Colon (tissue), 2 donors: ENCODE results near the gene CACNB2.

Source experiments
- FAIRE-seq: peaks from 2 replicates; lab custom pipeline; 2012; peaks lifted over from hg19 to GRCh38; lab: Jason Lieb, UNC
- donor health status: control.
- donor health status: control.

Gene CACNB2

DNA sequence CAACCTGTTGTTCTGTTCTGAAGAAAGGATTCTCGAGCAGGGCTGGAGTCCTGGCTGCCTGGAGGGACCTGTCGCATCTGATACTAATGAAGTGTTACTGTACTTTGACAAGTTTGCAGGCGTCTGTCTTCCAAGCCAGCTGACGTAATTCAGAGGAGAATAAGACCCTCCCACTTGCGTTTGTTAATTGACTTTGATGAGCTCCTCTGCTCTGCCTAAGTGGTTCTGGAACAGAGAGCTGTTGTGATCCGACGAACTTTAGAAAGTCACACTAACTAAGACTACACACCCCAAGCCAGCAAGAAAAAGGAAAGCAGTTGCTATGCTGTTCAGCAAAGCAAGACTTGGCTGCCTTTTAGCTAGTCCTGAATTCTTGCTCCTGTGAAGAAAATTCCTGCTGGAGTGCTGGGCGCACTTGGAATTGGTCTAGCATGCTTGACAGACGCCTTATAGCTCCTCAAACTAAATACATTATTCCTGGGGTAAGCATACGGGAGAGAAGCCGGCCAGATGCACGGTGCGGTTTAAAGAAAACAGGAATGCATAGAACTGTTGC lies 200.3 kb downstream of the CACNB2 start:
- FAIRE-seq: no peak

DNA sequence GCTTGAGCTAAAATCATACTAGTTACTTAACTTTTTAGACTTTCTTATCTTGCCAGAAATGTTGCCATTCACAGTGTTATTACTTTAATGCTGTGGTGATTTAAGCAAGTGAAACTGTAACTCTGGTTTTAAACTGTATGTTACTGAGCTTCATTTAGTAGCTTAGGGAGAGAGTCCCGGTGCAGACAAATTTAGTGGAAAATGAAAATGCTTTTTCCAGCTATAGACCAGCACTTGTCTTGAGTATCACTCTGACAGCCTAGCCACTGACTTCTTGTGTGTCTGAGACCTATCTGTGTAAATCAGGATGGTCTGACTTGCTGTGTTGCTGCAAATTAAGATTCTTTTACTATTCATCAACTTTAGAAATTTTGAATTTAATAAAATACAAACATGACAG lies 200.8 kb downstream of the CACNB2 start:
- no peak for FAIRE-seq

DNA sequence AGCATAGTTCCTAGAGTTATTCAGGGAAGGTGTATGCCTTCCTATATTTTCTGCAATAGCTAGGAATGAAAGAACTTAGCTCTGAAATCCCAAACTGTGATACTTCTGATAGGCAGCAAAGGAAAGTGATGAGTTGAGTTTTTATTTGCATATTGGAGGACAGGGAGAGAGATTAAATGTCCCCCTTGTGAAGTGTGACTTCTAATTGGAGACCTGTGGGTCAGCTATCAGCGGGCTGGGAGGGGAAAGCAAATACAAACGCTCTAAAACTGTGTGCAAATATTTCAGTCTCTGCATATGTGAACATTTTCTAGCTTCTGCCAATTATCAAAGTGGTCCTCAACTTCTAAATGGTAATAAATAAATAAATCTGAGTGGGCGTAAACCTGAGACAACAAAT lies 203.3 kb downstream of the CACNB2 start:
- FAIRE-seq: no peak

DNA sequence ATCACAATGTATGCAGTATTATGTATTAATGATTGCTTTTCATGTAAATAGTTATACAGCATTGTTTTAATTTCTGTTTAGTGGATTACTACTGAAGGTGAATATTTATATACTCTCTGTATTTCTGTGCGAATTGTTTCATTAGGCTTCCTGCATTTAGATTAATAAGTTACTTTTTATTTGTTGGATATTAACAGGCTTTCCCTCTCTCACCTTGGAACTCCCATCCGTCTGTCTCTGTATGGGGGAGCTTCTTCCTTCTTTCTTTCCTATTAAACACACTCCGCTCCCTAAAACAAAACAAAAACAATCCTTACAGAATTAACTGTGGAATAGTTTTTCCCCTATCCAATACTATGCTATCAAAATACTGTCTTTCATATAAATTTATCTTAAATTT lies 205.1 kb downstream of the CACNB2 start:
- no peak for FAIRE-seq

DNA sequence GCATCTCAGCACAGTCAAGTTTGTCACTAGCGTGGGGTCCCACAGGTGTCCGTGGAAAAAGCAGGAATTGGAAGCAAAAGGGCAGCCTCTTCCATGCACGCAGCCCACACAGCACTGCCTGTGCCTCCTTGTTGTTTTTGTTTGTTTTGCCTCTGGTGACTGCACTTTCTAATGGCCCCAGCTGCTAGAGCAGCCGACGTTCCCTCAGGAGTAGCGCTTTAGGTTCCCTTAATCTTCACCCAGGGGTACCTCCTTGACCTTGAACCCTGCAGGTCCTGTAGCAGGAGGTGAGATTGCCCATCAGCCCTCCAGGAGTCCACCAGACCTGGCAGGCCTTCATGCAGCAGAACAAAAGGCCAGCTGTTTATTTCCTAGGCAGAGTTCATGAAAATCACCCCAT lies 210.1 kb downstream of the CACNB2 start:
- FAIRE-seq: no peak

DNA sequence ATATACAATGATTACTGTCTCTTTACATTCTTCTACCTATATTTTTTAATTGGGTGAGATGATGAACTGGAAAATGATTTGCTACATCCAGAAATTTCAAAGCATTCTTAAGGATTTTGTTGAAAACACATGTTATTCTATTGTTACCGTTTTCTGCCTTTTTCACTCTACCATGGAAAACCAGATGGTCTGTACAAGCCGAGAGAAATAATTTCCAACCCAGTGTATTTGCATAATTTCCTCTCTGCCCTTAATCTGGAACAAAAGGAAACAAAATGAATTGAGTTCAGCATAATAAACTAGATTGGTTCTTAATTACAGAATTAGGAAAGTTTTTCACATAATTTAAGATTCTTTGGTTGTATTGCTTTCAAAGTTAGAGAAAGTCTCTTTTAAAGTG lies 211.2 kb downstream of the CACNB2 start:
- FAIRE-seq: no peak

DNA sequence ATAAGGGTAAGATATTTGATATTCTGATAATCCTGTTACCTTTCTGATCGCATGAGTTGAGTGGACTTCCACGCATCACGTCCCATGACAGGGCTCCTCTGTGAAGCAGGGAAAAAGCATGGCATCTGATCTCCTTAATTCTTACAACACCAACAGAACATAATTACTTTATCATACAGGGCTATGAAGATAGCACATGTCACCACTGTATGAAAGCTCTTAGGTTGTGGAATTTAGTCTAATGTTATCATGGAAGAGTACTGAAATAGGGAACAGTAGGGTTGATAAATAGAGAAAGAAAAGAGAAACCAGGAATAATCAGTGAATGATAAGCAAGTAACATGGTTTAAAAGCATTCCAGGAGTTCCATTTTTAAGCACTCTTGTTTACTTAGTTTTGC lies 212.0 kb downstream of the CACNB2 start:
- no peak for FAIRE-seq

DNA sequence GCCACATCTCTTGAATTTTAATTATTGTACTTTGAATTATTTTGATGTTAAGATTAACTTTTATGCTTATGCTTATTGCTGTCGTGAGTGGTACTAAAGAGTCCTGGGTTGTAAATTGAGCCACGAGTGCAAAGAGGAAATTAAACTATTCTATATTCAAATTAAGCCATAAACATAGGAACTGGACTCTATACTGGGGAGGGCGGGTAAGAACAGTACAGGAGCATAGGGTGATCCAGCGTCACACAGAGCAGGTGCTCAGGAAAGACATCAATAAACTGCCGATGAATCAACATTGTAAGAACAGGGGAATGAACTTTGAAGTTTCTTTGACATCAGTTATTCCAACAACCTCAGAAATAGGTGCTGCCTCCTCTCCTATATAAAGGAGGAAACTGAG lies 219.6 kb downstream of the CACNB2 start:
- peak; percentile 79 for FAIRE-seq

DNA sequence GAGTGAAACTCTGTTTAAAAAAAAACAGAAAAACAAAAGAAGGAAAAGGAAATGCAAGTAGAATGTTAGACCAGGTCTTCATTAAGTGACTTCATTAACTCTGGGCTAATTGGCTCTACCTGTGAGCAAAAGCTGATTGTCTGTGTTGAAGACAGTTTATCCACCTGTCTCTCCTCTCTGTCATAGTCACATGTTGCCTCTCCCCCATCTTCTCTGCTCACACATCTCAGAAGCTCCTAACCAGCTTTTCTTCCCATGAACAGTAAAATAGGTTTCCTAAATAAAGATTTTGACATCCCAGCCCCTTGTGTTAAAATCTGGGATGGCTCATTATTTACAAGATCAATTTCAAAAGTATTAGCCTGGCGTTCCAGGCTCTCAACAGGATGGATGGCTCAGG lies 222.7 kb downstream of the CACNB2 start:
- no peak for FAIRE-seq

DNA sequence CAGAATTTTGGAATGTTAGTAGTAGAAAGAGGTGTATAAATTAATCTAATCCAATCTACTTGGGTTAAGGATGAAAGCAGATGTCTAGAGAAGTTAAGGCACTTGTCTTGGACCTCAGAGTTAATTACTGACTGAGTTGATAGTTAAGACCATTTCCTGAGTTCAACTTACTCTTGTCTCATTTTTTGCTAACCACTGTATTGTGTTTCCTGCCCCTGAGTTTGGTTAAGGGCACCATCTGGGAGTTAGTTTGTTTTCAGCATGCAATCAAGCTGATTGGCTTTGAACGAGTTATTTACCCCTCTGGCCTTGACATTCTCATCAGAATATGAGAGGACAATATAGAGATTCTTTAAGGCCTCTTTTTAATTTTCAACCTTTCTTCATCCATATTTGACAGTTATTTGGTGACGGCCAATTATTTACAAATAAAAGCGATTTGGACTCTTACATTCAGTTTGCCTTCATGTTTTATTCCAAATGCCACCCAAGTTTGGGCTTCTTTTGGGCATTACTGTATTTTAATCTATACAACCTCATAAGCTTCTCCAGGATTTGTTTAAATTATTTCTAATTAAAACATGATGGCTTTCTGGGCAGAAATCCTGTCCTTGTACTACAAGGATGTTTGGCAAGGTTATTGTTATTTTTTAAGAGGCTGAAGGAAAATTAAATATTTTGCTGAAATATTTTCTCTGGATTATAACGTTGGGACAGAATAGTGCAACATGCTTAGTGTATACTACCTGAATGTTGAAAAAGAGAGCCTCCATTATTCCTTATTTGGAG lies 225.0 kb downstream of the CACNB2 start:
- no peak for FAIRE-seq

DNA sequence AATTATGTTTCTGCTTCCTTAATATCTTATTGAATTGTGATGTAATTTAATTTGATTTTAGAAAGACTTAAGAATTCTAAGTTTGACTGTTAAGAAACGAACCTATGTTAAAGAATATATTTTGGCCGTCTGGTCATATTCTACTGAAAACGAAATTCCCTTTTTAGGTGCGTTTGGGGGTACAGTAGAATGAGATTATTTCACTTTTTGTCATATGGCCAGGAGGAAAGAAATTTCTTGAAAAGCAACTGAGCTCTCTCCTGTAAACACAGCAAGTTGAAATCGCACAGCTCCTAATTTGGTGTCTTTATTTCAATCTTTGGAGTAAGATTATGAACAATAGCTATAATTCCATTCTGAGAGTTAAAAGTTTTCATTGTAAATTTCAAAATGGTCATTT lies 227.6 kb downstream of the CACNB2 start:
- no peak for FAIRE-seq

DNA sequence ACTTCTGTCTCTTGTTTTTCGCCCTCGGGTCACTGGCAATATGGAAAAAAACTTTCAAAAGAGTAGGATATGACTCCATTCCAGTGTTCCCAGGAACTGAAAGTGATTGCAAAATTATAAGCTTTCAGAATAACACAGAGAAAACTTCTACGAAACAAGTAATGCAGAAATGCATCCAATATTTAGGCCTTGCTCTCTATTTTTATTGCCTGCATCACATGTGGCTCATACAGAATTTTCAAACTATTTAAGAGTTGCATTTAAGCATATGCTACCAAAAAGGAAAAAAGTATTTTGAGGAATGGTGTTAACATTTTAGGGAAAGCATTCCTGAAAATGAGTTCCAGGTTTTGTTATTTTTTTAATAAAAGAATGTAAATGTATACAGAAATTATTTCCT lies 228.0 kb downstream of the CACNB2 start:
- FAIRE-seq: no peak

DNA sequence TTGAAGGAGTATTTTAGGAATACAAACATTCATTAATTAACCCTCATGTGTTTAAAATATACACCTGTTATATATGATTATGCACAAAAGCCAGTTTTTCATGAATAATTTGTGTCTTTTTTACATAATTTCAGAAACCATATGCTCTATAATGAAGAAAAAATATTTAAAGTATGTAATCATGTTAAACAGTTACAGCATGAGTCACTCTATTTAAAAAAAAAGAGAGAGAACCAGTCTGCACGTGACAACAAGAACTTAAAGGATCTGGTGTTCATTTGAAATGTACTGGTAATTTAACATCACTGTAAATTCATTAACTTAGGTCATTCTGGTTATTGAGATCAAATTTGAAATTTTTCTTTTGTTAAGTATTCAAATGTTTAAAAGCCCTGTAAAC lies 228.5 kb downstream of the CACNB2 start:
- no peak for FAIRE-seq

DNA sequence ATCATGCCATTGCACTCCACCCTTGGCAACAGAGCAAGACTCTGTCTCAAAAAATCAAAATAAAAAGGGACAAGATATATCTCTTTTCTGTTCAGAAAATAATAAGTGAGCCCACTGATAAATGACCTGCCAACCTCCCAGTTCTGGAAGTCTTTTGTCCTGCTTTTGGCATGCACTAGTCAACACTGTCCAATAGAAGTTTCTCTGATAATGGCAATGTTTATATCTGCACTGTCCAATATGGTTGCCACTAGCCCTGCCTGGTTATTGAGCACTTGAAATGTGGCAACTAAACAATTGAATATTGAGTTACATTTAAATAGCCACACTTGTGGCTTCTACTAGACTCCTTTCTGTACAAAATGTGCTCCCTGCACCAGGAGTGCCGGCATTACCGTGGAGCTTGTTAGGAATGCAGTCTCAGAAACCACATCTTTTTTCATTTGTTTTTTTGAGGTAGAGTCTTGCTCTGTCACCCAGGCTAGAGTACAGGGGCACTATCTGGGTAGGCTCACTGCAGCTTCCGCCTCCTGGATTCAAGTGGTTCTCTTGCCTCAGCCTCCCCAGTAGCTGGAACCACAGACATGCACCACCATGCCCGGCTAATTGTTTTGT lies 229.7 kb downstream of the CACNB2 start:
- FAIRE-seq: no peak

DNA sequence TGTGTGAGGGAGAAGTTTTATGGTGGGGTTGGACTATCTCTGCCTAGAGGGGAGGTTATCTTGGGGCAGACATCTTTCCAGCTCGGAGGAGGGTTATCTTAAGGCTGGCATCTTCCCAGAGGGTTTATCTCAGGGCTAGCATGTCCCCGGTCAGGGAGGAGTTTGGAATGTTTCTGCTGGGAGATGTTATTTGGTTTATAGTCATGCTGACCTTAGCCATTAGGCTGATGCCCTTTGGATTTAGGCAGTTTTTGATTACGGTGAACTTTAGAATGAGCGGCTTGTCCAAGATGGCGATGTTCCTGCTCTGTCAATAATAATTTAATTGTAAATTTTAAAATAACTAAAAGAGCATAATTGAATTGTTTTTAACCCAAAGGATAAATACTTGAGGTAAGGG lies 236.4 kb downstream of the CACNB2 start:
- FAIRE-seq: no peak

DNA sequence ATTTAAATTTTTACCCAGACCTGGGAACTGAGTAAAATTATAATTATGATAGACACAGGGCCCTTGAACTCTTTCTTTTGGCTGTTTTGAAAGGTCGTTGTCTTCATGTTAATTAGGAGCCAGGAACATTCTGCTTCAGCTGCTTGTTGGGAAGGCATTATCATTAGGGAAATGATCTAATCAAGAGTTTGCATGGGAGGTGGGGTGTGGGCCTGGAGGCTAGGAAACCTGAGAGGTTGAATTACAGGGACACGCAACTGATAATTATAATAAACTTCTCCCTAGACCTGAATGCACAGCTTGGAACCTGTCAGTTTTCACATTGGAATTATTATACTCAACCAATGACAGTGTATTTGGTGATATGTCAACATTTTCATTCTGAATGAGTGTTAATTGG lies 237.7 kb downstream of the CACNB2 start:
- no peak for FAIRE-seq

DNA sequence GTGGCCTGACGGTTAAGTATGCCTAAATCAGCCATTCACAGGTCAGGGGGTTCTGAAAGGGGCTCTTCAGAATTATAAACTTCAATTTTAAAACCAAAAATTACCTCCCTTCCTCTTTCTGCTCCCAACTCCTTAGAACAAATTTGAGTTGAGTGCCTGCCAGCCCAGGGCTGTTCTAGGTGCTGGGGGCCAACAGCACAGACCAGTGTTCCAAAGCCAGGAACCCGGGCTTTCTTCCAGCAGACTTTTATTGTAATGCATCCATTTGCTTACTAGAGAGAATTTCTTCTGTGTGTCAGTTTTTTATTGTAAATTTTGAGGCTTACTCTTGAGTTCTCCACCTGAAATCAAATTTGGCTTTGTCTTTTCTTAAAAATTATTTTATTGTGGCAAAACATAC lies 238.5 kb downstream of the CACNB2 start:
- no peak for FAIRE-seq

DNA sequence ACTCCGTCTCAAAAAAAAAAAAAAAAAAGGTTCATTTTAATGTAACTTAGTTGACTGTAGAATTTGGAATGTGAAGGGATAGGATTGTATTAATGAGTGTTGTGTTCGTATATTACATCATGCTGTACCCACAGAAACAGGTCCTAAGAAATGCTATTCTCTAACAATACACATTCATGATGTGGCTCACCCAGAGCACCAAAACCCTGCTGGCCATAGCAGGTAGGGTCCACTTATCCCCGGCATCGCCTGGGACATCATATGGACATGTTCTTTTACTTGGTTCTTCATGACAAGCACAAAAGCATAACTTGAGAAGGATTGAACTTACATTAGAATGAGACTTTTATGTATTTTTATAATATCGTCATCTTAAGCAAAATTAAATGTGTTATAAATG lies 241.5 kb downstream of the CACNB2 start:
- FAIRE-seq: no peak

DNA sequence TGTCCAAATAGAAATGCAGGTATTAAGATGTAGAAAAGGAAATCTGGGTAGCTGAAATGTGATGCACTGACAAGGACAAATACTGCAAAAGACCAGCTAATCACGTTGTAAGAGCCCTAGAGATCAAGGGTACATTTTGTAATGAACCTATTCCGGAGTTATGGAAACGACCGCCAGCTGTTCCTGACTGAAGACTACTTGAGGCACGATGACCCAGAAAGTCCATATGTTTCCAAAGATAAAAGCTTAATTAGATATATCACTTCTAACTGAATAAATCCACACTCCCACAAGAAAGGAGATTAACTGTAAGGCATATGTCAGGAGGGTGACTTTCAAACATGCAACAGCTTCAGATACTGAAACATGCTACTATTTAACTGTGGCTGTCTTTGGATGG lies 257.7 kb downstream of the CACNB2 start:
- no peak for FAIRE-seq

DNA sequence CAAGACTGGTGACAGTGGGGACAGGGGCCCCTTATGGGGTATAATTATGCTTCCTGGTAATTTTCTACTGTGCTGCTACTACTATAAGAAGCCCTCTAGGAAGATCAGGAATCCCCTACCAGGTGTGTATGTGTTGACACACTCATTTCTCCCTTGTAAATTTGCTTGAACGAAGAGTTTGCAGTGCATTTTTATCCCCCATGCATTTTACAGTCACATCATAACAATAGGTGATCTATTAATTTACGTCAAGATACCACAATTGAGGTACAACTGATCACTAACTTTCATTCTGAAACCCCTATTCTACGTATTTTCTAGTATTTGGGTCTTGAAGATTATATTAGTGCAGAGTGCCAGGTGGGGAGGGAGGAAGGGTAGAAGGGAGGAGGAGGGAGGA lies 258.9 kb downstream of the CACNB2 start:
- no peak for FAIRE-seq

DNA sequence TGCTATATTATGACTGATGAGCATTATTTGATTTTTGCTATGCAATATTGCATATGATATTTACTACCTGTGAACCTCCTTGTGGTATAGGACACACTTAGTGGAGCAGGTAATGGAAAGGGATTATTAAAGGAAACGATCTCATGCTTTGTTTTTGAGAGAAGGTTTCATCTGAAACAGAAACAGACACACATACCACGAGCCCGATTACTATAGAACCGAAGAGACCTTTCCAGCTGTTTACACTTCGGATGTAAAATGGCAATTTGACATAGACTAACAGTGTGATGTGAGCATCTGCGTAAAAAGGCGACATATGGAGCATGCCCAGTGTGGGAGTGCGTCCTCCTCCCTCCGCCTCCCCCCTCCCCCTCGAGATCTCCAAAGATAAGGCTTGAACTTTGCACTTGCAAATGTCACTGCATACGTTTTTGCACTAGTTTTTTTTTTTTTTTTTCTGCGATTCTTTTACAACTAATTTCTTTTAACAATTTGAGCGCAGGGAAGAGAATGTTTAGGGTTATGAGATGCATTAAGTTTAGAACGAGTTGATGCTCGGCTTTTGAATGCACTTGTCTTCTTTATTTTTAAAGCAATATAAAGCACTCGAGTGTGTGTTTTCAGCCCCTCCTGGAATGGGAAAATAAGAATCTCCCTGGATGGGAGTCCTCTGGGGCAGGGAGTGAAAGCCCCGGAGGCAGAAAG lies 260.1 kb downstream of the CACNB2 start:
- peak; percentile 21 for FAIRE-seq

DNA sequence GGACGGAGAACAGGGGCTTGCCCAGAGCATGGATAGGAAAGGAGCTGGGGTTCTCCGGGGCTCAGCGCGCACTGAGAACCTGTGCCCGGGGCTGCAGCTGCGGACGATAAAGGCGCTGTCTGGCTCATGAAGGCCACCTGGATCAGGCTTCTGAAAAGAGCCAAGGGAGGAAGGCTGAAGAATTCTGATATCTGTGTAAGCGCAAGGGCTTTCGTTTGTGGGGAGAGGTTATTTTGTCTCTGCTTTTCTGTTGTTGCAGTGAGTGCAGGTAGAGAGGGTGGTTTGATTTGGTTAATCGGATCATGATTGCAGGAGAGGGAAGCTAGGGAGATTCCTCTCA lies 260.7 kb downstream of the CACNB2 start:
- FAIRE-seq: no peak

DNA sequence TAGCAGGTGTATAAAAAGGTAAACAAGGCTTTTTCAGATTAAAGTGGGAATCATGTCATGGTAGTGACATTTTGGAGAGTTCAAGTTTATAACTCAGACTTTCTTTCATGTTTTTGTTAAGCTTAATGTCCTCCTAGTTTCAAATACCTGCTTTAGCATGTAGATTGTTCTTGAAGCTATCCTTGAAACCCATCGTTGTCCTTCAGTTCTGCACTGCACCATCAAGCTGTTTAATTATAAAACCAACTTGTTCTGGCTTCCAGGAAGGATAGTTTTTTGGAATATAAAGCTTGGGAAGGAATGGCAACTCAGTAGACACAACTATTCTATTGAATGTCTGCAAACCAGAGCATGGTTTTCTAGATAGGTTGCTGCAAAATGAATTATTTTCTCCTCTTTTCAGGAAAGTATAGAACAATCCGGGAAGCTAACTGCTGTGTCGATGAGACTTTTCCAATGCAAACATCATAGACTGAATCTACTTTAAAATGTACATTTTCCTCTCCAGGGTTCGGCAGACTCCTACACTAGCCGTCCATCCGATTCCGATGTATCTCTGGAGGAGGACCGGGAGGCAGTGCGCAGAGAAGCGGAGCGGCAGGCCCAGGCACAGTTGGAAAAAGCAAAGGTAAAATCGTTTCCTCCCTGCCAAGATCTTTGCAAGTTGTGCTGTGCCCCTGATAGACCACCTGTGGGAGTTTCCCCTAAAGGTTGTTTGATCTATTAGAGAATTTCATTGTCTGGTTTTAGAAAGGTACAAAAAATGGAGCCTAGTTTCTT lies 261.4 kb downstream of the CACNB2 start:
- FAIRE-seq: no peak
